ENCODE measurements around the gene TNK1. TPM values are rescaled to one million over a fixed set of nuclear protein-coding genes. Genes with fewer than 3 reads are reported as not detected.
"Not testable (repeated sequence)": the region's sequence is repeated elsewhere in the genome, so short reads cannot be mapped to it uniquely, and the experiment has no call there.

TNK1 gene
- total RNA-seq = 1 to 10 TPM; 2.4 to 6.6 TPM
- 1 to 10 TPM; 1.9 to 3.1 TPM for polyA plus RNA-seq
- long read RNA-seq, donor 1, partial matches to known transcripts = 10 of 16 reads
- long read RNA-seq, donor 1, other reads (novel, unspliced or antisense) = 6 of 16 reads
- long read RNA-seq, donor 2, partial matches to known transcripts = 5 of 5 reads
- long read RNA-seq, donor 2, other reads (novel, unspliced or antisense) = 0 of 5 reads

DNA sequence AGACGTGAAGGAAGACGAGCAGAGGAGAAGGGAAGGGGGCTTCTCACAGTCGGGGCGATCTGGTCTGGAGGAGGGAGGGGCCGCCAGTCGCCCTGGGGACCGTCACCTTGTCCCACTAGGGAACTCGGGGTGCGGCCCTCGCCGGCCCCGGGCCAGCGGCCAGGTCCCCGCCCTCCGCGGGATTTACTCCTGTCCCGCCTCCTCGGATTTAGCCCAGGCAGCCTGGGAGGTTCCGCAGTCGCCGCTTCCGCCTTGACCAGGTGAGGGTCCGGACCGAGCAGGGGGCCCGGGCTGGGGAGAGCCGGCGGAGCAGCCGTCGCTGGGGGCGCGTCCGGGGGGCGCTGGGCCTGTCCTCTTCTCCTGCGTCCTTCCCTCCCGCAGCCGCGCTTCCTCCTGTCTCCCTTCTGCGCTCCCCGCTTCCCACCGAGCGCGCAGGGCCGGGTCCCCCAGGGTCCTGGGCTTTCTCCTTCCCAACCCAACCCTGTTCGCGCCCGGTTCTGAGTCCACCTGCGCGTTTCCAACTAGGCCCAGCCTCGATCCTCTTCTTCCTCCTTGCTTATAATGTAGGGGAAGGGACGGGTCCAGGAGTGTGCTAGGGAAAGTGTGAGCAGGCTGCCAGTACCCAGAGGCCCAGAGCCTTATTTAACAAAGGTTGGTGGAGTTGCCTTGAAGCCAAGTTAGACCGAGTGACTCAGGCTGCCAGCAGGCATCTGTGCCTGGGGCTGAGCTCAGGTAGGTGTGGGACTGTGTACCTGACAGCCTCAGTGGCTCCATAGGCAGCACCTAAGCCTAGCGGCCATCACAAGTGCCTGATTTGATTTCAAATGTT lies at the start of gene TNK1:
Gene TNK1 (plus strand): TSS at position 235 of the 829 bp plus-strand sequence. CDS start 1,838 bp downstream, outside the sequence.
- intact Hi-C loops (cut with DNase I) = no loop called here
- ATAC-seq (ENCODE audit: low FRiP score) (no peak), DNase-seq (peak; percentile 69 to 83)
- H3K4me3 ChIP-seq (ENCODE audit: low read length in 2 of 2) = peak within 1 kb of the TSS; percentile 24 to 42
- H3K36me3 ChIP-seq (ENCODE audit: control insufficient read depth in 1 of 2, insufficient read depth in 2 of 2, low read length in 1 of 2) = no peaks in the 10 kb centered on the region
- H3K27ac ChIP-seq (ENCODE audit: low read depth in 1 of 2, low read length in 2 of 2) = no peak within 1 kb of the TSS
- H3K27me3 ChIP-seq (ENCODE audit: control insufficient read depth in 1 of 2, insufficient read depth in 2 of 2, low read length in 1 of 2) = no peaks in the 10 kb centered on the region
- WGBS, 2 donors = 5 to 7% methylated on average over 29 to 52 of the region's 52 CpGs
- no peaks in the 10 kb centered on the region for H3K9me3 ChIP-seq (ENCODE audit: control insufficient read depth, low read length)
- H3K4me1 ChIP-seq (ENCODE audit: control insufficient read depth in 1 of 2, insufficient read depth in 2 of 2, low read length in 2 of 2) = no peaks in the 10 kb centered on the region

DNA sequence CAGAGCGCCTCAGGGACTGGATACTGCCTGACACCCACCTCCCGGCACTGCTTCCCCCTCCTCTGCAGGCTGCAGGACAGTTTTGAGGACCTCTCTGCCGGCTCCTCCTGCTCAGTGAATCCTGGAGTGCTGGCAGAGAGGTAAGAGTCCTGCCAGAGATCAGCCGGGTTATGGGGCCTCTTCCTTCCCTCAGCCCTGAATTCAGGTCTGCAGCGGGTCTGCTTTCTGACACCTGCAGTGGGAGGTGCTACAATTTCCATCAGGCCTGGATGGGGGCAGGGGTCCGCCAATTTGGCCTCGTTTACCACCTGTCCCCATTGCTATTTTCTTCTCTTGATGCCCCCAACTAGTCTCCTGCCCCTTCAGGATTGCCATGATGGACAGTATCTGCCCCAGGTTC lies 48.8 kb upstream of the TNK1 start:
- DNase-seq (no peak), ATAC-seq (ENCODE audit: low FRiP score) (no peak)
- H3K4me3 ChIP-seq (ENCODE audit: low read length in 2 of 2) = no peak overlapping the region
- H3K9me3 ChIP-seq (ENCODE audit: control insufficient read depth, low read length) = no peaks in the 10 kb centered on the region
- H3K36me3 ChIP-seq (ENCODE audit: control insufficient read depth in 1 of 2, insufficient read depth in 2 of 2, low read length in 1 of 2) = no peaks in the 10 kb centered on the region
- 56 to 61% methylated on average over 7 of the region's 7 CpGs for WGBS, 2 donors
- H3K27me3 ChIP-seq (ENCODE audit: control insufficient read depth in 1 of 2, insufficient read depth in 2 of 2, low read length in 1 of 2) = no peaks in the 10 kb centered on the region
- intact Hi-C loops (cut with DNase I) = no loop called here
- H3K27ac ChIP-seq (ENCODE audit: low read depth in 1 of 2, low read length in 2 of 2) = no peak overlapping the region
- no peaks in the 10 kb centered on the region for H3K4me1 ChIP-seq (ENCODE audit: control insufficient read depth in 1 of 2, insufficient read depth in 2 of 2, low read length in 2 of 2)

DNA sequence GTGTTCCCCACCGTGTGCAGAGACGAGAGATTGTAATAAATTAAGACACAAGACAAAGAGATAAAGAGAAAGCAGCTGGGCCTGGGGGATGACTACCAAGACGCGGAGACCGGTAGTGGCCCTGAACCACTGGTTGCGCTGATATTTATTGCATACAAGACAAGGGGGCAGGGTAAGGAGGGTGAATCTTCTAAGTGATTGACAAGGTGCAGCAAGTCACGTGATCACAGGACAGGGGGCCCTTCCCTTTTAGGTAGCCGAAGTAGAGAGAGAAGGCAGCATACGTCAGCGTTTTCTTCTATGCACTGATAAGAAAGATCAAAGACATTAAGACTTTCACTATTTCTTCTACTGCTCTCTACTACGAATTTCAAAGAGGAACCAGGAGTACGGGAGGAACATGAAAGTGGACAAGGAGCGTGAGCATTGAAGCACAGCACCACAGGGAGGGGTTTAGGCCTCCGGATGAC lies 48.3 kb upstream of the TNK1 start:
- H3K36me3 ChIP-seq (ENCODE audit: control insufficient read depth in 1 of 2, insufficient read depth in 2 of 2, low read length in 1 of 2); H3K4me3 ChIP-seq (ENCODE audit: low read length in 2 of 2); ATAC-seq (ENCODE audit: low FRiP score); H3K4me1 ChIP-seq (ENCODE audit: control insufficient read depth in 1 of 2, insufficient read depth in 2 of 2, low read length in 2 of 2); H3K27ac ChIP-seq (ENCODE audit: low read depth in 1 of 2, low read length in 2 of 2); DNase-seq; intact Hi-C loops (cut with DNase I); H3K27me3 ChIP-seq (ENCODE audit: control insufficient read depth in 1 of 2, insufficient read depth in 2 of 2, low read length in 1 of 2); H3K9me3 ChIP-seq (ENCODE audit: control insufficient read depth, low read length): not testable (repeated sequence)
- WGBS, 2 donors = 61% methylated on average over 14 of the region's 14 CpGs

DNA sequence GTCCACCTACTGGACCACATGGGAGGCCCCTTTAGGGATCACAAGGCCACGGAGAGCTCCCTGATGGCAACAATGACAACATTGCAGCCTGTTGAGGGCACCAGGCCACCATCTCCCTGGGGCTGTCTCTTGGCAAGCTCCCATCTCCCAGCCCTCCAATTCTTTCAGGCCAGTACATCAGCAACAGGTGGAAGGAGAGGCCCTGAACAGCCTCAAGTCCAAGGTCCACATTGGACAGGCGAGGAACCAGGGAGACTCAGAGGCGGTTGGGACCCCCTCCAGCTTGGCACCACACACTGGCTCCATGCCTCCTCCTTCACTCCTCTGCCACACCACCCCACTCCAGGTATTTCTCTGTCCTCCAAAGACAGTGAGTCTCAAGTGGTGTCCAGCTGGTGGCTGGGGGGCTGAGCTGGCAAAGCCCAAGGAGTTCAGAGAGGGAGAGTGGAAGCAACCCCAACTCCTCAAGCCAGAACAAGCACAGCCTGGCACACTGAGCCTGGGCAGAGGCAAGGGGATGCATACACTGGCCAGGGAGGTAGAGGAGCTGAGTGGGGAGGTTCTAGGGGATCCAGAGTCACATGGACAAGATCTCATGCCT lies 45.9 kb upstream of the TNK1 start:
- H3K9me3 ChIP-seq (ENCODE audit: control insufficient read depth, low read length) = no peaks in the 10 kb centered on the region
- no peak overlapping the region for H3K27ac ChIP-seq (ENCODE audit: low read depth in 1 of 2, low read length in 2 of 2)
- DNase-seq (no peak), ATAC-seq (ENCODE audit: low FRiP score) (no peak)
- intact Hi-C loops (cut with DNase I) = no loop called here
- WGBS, 2 donors = 74 to 86% methylated on average over 3 of the region's 3 CpGs
- H3K36me3 ChIP-seq (ENCODE audit: control insufficient read depth in 1 of 2, insufficient read depth in 2 of 2, low read length in 1 of 2) = no peaks in the 10 kb centered on the region
- no peak overlapping the region for H3K4me3 ChIP-seq (ENCODE audit: low read length in 2 of 2)
- no peaks in the 10 kb centered on the region for H3K27me3 ChIP-seq (ENCODE audit: control insufficient read depth in 1 of 2, insufficient read depth in 2 of 2, low read length in 1 of 2)
- no peaks in the 10 kb centered on the region for H3K4me1 ChIP-seq (ENCODE audit: control insufficient read depth in 1 of 2, insufficient read depth in 2 of 2, low read length in 2 of 2)

DNA sequence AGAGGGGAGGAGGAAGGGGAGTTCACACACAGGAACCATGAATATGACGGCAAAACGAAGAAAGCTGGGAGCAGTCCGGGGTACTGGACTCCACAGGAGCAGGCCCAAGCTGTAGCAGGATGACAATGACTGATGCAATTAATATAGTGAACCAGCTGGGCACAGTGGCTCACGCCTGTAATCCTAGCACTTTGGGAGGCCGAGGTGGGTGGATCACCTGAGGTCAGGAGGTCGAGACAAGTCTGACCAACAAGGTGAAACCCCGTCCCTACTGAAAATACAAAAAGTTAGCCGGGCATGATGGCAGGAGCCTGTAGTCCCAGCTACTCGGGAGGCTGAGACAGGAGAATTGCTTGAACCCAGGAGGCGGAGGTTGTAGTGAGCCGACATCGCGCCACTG lies 45.1 kb upstream of the TNK1 start:
- H3K27ac ChIP-seq (ENCODE audit: low read depth in 1 of 2, low read length in 2 of 2); H3K4me1 ChIP-seq (ENCODE audit: control insufficient read depth in 1 of 2, insufficient read depth in 2 of 2, low read length in 2 of 2); H3K4me3 ChIP-seq (ENCODE audit: low read length in 2 of 2); H3K36me3 ChIP-seq (ENCODE audit: control insufficient read depth in 1 of 2, insufficient read depth in 2 of 2, low read length in 1 of 2); H3K9me3 ChIP-seq (ENCODE audit: control insufficient read depth, low read length); ATAC-seq (ENCODE audit: low FRiP score); intact Hi-C loops (cut with DNase I); DNase-seq; H3K27me3 ChIP-seq (ENCODE audit: control insufficient read depth in 1 of 2, insufficient read depth in 2 of 2, low read length in 1 of 2): not testable (repeated sequence)
- WGBS, 2 donors = 85 to 88% methylated on average over 13 of the region's 13 CpGs

DNA sequence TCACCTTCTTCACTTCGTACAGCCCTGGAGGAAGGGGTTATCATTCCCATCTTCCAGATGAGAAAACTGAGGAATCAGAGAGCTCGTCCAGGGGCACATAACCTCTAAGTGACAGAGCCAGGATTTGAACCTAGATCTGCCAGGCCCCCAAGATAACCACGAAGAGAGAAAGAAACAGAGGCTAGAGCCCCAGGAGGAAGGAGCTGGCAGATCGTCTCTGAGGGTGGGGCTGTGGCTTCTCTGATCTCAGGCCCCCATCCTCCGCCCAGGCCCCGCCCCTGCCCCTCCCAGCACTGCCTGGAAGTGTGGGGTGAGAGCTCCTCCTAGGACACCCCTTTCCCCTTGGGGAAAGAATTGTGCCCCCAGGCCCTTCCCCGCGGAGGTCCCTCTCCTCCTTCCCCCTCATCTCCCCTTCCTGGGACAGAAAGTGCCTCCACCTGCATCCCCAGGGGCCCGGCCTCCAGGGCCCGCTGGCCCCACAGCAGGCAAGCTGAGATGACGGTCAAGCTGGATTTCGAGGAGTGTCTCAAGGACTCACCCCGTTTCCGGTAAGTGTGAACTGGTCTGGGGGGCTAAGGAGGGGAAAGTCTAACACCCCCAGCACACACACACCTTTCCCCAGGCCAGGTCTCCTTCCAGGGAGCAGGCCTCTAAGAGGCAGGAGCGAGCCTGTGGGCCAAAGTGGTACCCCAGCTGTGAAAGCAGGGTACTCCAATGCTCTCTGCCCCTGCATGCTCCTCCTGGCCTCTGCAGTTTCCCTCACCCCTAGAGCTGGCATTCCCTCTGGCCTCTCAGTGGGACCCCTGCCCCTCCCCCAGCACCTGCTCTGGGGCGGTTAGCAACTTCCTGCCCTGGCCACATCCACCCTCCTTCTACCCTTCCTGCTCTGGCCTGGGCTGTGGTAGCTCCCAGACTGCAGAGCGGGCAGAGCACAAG lies 44.4 kb upstream of the TNK1 start, which contains the start of gene ACAP1:
Gene ACAP1 (plus strand): TSS at position 290 of the 936 bp plus-strand sequence. CDS start 206 bp downstream, at position 496.
- H3K27me3 ChIP-seq (ENCODE audit: control insufficient read depth in 1 of 2, insufficient read depth in 2 of 2, low read length in 1 of 2) = no peaks in the 10 kb centered on the region
- H3K4me1 ChIP-seq (ENCODE audit: control insufficient read depth in 1 of 2, insufficient read depth in 2 of 2, low read length in 2 of 2) = no peaks in the 10 kb centered on the region
- H3K4me3 ChIP-seq (ENCODE audit: low read length in 2 of 2) = no peak within 1 kb of the TSS
- WGBS, 2 donors = 39 to 43% methylated on average over 14 to 17 of the region's 17 CpGs
- ATAC-seq (ENCODE audit: low FRiP score) (peak; percentile 37), DNase-seq (no peak)
- no peak within 1 kb of the TSS for H3K27ac ChIP-seq (ENCODE audit: low read depth in 1 of 2, low read length in 2 of 2)
- no peaks in the 10 kb centered on the region for H3K36me3 ChIP-seq (ENCODE audit: control insufficient read depth in 1 of 2, insufficient read depth in 2 of 2, low read length in 1 of 2)
- intact Hi-C loops (cut with DNase I) = no loop called here
- H3K9me3 ChIP-seq (ENCODE audit: control insufficient read depth, low read length) = no peaks in the 10 kb centered on the region

DNA sequence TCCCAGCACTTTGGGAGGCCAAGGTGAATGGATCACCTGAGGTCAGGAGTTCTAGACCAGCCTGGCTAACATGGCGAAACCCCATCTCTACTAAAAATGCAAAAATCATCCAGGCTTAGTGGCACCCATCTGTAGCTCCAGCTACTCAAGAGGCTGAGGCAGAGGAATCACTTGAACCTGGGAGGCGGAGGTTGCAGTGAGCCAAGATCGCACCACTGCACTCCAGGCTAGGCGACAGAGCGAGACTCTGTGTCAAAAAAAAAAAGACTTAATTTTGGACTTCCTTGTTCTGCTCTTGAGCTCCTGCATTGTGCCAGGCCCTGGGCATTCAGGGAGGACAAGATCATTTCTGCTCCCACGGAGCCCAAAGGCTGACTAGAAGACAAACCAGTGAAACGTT lies 43.3 kb upstream of the TNK1 start:
- WGBS, 2 donors = 77 to 81% methylated on average over 7 of the region's 7 CpGs
- DNase-seq; intact Hi-C loops (cut with DNase I); H3K27ac ChIP-seq (ENCODE audit: low read depth in 1 of 2, low read length in 2 of 2); ATAC-seq (ENCODE audit: low FRiP score); H3K9me3 ChIP-seq (ENCODE audit: control insufficient read depth, low read length); H3K27me3 ChIP-seq (ENCODE audit: control insufficient read depth in 1 of 2, insufficient read depth in 2 of 2, low read length in 1 of 2); H3K4me1 ChIP-seq (ENCODE audit: control insufficient read depth in 1 of 2, insufficient read depth in 2 of 2, low read length in 2 of 2); H3K36me3 ChIP-seq (ENCODE audit: control insufficient read depth in 1 of 2, insufficient read depth in 2 of 2, low read length in 1 of 2); H3K4me3 ChIP-seq (ENCODE audit: low read length in 2 of 2): not testable (repeated sequence)

DNA sequence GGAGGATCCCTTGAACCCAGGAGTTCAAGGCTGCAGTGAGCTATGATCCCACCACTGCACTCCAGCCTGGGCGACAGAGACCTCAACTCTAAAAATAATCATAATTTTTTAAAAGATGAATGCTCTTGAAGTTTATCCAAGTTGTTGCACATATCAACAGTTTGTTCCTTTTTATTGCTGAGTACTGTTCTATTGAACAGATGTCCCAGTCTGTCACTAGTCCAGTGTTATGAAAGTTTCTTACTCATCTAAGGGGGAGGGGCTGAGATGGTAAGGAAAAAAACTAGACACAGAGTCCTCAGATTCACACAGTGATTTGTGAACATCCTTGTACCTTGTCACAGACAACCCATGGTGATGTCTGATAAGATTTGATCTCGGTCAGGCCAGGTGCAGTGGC lies 40.7 kb upstream of the TNK1 start:
- DNase-seq (no peak), ATAC-seq (ENCODE audit: low FRiP score) (no peak)
- Histone ChIP-seq H3K9me3 (ENCODE audit: control insufficient read depth, low read length) (no peaks in the 10 kb centered on the region), H3K27me3 (ENCODE audit: control insufficient read depth in 1 of 2, insufficient read depth in 2 of 2, low read length in 1 of 2) (no peaks in the 10 kb centered on the region), H3K4me3 (ENCODE audit: low read length in 2 of 2) (no peak overlapping the region), H3K36me3 (ENCODE audit: control insufficient read depth in 1 of 2, insufficient read depth in 2 of 2, low read length in 1 of 2) (no peaks in the 10 kb centered on the region), H3K4me1 (ENCODE audit: control insufficient read depth in 1 of 2, insufficient read depth in 2 of 2, low read length in 2 of 2) (no peaks in the 10 kb centered on the region), H3K27ac (ENCODE audit: low read depth in 1 of 2, low read length in 2 of 2) (no peak overlapping the region)
- intact Hi-C loops (cut with DNase I) = no loop called here
- 72 to 75% methylated on average over 2 of the region's 2 CpGs for WGBS, 2 donors

Data from aorta (tissue), 5 donors.